Loucy (cell line): ENCODE data around the gene ETHE1.
"Not testable (repeated sequence)": the region's sequence is repeated elsewhere in the genome, so short reads cannot be mapped to it uniquely, and the experiment has no call there.

ENCODE experiments used
- H2AFZ ChIP-seq: fragments of 200-600 bp; sonication (generic); 2 replicates; pipeline ENCODE4 v1.6.0; 2016; ENCODE audit warnings: antibody characterized with exemption, mild to moderate bottlenecking, low read length, moderate library complexity
- H3F3A ChIP-seq: fragments of 200-600 bp; 2 replicates; pipeline ENCODE4 v1.6.0; 2016; ENCODE audit warnings: antibody characterized with exemption, low read depth, mild to moderate bottlenecking
- H3K27me3 ChIP-seq: fragments of 200-600 bp; sonication (generic); 2 replicates; pipeline ENCODE4 v1.6.1; 2014; ENCODE audit warnings: low read length, mild to moderate bottlenecking; ENCODE audit not compliant: insufficient read depth, poor library complexity, severe bottlenecking
- H3K36me3 ChIP-seq: fragments of 200-600 bp; sonication (generic); 2 replicates; pipeline ENCODE4 v1.6.1; 2016; ENCODE audit warnings: low read length; ENCODE audit not compliant: insufficient read depth
- H3K4me1 ChIP-seq: fragments of 200-600 bp; sonication (generic); 2 replicates; pipeline ENCODE4 v1.5.1; 2014; ENCODE audit warnings: low read length, mild to moderate bottlenecking; ENCODE audit not compliant: insufficient read depth, poor library complexity, severe bottlenecking
- H3K4me2 ChIP-seq: fragments of 200-600 bp; sonication (generic); 2 replicates; pipeline ENCODE4 v1.6.0; 2014; ENCODE audit warnings: antibody characterized with exemption, low read length, low read depth, mild to moderate bottlenecking; ENCODE audit not compliant: poor library complexity, severe bottlenecking
- H3K4me3 ChIP-seq: fragments of 200-600 bp; sonication (generic); 2 replicates; pipeline ENCODE4 v1.5.1; 2014; ENCODE audit warnings: low read length, mild to moderate bottlenecking, mixed read lengths; ENCODE audit not compliant: poor library complexity, severe bottlenecking
- H3K79me2 ChIP-seq: fragments of 200-600 bp; sonication (generic); 2 replicates; pipeline ENCODE4 v1.6.1; 2014; ENCODE audit warnings: low read length; ENCODE audit not compliant: insufficient read depth
- H3K9ac ChIP-seq: fragments of 200-600 bp; sonication (generic); 2 replicates; pipeline ENCODE4 v1.6.0; 2014; ENCODE audit warnings: mild to moderate bottlenecking, low read depth, low read length, moderate library complexity; ENCODE audit not compliant: poor library complexity, severe bottlenecking
- H3K9me2 ChIP-seq: fragments of 200-600 bp; sonication (generic); replicated peaks from 2 replicates; pipeline ENCODE4 v1.6.1; 2016; ENCODE audit warnings: low read depth, low read length, mixed read lengths
- H3K9me3 ChIP-seq: fragments of 200-600 bp; sonication (generic); 2 replicates; pipeline ENCODE4 v1.6.1; 2014; ENCODE audit warnings: mild to moderate bottlenecking, antibody characterized with exemption, low read length, low read depth; ENCODE audit not compliant: insufficient read depth
- H4K20me1 ChIP-seq: fragments of 200-600 bp; sonication (generic); 2 replicates; pipeline ENCODE4 v1.6.0; 2014; ENCODE audit warnings: antibody characterized with exemption, low read length, mild to moderate bottlenecking; ENCODE audit not compliant: insufficient read depth, poor library complexity, severe bottlenecking
- EZH2phosphoT487 ChIP-seq: fragments of 200-600 bp; IDR thresholded peaks from 2 replicates; pipeline ENCODE4 v1.6.1; 2018; ENCODE audit warnings: antibody characterized with exemption, mild to moderate bottlenecking, moderate library complexity, borderline replicate concordance
- TF ChIP-seq, protein P1 (sequence below): fragments of 200-600 bp; sonication (generic); conservative IDR thresholded peaks from 2 replicates; pipeline ENCODE4 v1.5.1; 2014; ENCODE audit warnings: mild to moderate bottlenecking, antibody characterized with exemption, low read length

Gene ETHE1

DNA sequence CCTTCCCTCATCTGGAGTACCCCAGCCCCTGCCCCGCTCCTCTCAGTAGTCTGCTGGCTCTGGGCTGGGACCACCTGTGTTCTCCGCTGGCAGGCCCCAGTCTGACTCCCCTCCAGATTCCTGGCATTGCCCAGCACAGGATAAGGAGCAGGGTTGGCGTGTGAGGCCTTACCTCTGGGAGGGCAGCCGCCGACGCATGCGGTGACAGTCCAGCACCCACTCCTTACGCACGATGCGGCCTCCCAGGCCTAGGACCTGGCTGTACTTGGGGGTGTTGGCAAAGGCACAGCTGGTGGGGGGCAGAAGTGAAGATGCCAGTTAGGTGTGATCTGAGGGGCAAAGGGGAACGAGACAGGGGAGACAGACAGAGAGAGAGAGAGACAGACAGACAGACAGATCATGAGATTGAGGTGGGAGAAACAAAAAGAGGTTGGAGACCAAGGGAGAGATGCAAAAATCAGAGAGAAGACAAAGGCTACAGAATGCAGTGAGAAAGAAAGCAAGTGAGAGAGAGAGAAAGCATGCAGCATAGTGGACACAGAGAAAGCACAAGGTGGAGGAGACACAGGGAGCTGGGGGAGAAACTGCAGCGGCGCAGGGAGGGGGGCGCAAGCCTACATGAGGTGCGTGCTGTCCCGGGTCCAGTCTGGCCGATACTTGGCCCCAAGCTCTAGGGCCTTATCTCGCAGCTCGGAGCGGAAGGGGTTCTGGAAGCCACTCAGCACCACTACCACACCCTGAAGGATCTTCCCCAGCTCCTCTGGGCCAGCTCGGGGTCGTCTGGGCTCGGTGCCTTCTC lies 24.6 kb upstream of the ETHE1 start:
- no peak overlapping the region for H3K9ac ChIP-seq
- no peak overlapping the region for H2AFZ ChIP-seq
- H3K4me1 ChIP-seq = no peaks in the 10 kb centered on the region
- no peak for TF ChIP-seq EZH2phosphoT487
- TF ChIP-seq, protein P1, sequence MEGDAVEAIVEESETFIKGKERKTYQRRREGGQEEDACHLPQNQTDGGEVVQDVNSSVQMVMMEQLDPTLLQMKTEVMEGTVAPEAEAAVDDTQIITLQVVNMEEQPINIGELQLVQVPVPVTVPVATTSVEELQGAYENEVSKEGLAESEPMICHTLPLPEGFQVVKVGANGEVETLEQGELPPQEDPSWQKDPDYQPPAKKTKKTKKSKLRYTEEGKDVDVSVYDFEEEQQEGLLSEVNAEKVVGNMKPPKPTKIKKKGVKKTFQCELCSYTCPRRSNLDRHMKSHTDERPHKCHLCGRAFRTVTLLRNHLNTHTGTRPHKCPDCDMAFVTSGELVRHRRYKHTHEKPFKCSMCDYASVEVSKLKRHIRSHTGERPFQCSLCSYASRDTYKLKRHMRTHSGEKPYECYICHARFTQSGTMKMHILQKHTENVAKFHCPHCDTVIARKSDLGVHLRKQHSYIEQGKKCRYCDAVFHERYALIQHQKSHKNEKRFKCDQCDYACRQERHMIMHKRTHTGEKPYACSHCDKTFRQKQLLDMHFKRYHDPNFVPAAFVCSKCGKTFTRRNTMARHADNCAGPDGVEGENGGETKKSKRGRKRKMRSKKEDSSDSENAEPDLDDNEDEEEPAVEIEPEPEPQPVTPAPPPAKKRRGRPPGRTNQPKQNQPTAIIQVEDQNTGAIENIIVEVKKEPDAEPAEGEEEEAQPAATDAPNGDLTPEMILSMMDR = no peak
- 0 out of 2 replicates have a peak, but pooled peaks cover 5% of the 10 kb centered on the region for H3K79me2 ChIP-seq
- no peaks in the 10 kb centered on the region for H3K9me2 ChIP-seq
- H4K20me1 ChIP-seq = no peaks in the 10 kb centered on the region
- H3K4me2 ChIP-seq = no peak overlapping the region
- no peaks in the 10 kb centered on the region for H3K9me3 ChIP-seq
- H3K36me3 ChIP-seq = peaks cover 55% of the 10 kb centered on the region; the same call in 1 of the 2 replicates
- H3K27me3 ChIP-seq = no peaks in the 10 kb centered on the region
- H3F3A ChIP-seq = no peaks in the 10 kb centered on the region
- no peak overlapping the region for H3K4me3 ChIP-seq

DNA sequence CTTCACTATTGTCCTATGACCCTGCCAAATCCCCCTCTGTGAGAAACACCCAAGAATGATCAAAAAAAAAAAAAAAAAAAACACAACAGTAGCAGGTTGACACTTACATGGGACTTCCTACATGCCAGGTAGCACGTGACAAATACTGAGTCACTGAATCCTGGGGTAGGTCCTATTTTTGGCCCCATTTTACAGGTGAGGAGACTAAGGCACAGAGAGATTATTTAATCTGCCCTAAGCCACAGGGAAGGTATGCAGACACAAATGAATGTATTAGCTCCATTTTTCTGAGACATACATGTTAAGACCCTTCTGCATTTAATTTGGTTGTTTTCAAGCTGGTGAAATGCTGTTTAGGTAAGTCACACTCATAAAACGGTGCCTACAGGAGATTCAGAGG lies 21.7 kb upstream of the ETHE1 start:
- Histone ChIP-seq H3K79me2 (no peaks in the 10 kb centered on the region), H3K9ac (no peak overlapping the region), H2AFZ (no peak overlapping the region), H3K4me1 (no peaks in the 10 kb centered on the region), H3K4me3 (no peak overlapping the region), H4K20me1 (no peaks in the 10 kb centered on the region), H3K36me3 (peaks cover 47% of the 10 kb centered on the region; the same call in 1 of the 2 replicates), H3K9me3 (no peaks in the 10 kb centered on the region), H3K27me3 (no peaks in the 10 kb centered on the region), H3K9me2 (no peaks in the 10 kb centered on the region), H3F3A (no peaks in the 10 kb centered on the region), H3K4me2 (no peak overlapping the region)
- TF ChIP-seq EZH2phosphoT487 = no peak
- TF ChIP-seq, protein P1 = no peak

DNA sequence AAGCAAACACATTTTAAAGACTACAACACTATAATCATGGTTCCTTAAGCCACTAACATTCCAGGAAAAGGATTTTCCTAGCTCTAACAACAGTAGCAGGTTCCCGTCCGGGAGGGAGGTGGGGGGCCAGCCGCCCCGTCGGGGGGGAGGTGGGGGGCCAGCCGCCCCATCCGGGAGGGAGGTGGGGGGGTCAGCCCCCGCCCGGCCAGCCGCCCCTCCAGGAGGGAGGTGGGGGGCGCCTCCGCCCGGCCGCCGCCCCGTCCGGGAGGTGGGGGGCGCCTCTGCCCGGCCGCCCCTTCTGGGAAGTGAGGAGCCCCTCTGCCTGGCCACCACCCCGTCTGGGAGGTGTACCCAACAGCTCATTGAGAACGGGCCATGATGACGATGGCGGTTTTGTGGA lies 20.9 kb upstream of the ETHE1 start:
- not testable (repeated sequence) for H3K4me2 ChIP-seq, H3K79me2 ChIP-seq, H3K4me1 ChIP-seq, H3K9me3 ChIP-seq, H3F3A ChIP-seq, H3K9me2 ChIP-seq, H3K4me3 ChIP-seq, H3K27me3 ChIP-seq, H3K9ac ChIP-seq, H4K20me1 ChIP-seq, H2AFZ ChIP-seq
- H3K36me3 ChIP-seq = peaks cover 47% of the 10 kb centered on the region; the same call in 1 of the 2 replicates

DNA sequence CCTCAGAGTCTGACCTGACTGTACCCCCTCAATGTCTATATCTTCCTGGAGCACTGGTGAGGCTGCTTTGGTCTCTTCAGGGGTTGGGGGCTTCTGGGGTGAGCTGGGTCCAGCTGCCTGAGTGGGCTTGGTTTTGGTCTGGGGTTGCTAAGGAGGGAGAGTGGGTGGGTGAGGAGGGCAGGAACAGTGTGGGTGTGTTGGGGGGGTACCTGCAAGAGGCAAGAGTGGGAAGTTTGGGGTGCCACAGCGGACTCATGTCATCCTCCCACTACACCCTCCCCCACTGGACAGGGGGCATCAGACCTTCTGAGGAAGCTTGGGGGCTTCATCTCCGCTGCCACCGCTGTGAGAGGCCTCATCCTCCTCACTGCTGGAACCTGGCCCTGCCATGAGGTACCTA lies 19.6 kb upstream of the ETHE1 start:
- Histone ChIP-seq H3K9me2 (no peaks in the 10 kb centered on the region), H2AFZ (no peak overlapping the region), H3F3A (no peaks in the 10 kb centered on the region), H3K4me1 (no peaks in the 10 kb centered on the region), H3K4me3 (no peak overlapping the region), H3K9me3 (no peaks in the 10 kb centered on the region), H3K36me3 (peaks cover 42% of the 10 kb centered on the region; the same call in 1 of the 2 replicates), H4K20me1 (no peaks in the 10 kb centered on the region), H3K27me3 (no peaks in the 10 kb centered on the region), H3K79me2 (no peaks in the 10 kb centered on the region), H3K4me2 (no peak overlapping the region), H3K9ac (no peak overlapping the region)
- TF ChIP-seq, protein P1 = no peak
- no peak for TF ChIP-seq EZH2phosphoT487
